ENCODE results near the gene TTC9.
A peak's percentile ranks its signal among the peaks of the same experiment; 100 is the strongest.

TTC9 gene

DNA sequence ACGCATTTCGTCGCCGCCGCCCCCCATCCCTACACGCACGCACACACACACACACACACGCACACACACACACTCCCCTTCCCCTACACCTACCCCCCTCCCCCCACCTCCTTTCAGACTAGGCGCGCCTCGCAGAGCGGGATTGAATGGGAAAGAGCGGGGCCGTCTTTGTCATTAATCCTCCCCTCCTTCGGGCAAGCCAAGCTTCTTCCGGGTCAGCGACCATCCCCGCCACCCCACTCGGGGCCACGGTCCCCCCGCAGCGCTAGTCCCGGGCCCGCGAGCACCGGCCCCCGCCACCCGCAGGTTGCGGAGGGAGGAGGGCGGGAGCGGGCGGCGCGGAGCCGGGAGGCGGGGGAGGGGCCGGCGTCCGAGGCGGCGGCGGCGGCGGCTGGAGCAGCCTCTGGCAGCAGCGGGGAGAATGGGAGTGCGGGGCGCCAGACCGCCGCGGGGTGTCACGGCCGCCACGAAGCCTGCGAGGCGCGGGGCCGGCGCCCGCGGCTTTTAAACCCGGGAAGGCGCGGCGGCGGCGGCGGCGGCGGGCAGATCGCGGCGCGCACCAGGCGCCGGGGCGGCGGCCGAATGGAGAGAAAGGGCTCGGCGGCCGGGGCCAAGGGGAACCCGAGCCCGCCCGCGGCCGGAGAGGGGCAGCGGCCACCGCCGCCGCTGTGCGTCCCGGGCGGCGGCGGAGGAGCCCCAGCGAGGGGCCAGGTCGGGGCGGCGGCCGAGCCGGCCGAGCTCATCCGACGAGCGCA, at the start of gene TTC9:
Gene TTC9, plus strand, starts transcription at position 369 of the 755 bp plus-strand sequence. Its CDS starts 214 bp downstream, at position 583.
- DNase-seq = peak in 8 of 58 donors; percentile 7 to 78 (median 26)

DNA sequence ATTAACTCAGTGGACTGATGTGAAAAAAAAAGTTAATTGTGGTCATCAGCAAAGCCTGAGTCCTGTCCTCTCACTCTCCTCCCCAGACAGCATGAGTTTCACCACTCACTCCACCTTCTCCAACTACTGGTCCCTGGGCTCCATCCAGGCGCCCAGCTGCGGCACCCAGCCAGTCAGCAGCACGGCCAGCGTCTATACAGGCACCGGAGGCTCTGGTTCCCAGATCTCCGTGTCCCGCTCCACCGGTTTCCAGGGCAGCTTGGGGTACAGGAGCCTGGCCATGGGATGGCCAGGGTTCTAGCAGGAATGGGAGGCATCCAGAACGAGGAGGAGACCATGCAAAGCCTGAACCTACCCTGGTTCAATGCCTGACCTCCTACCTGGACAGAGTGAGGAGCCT, 47.3 kb upstream of the TTC9 start:
- no peak for DNase-seq

DNA sequence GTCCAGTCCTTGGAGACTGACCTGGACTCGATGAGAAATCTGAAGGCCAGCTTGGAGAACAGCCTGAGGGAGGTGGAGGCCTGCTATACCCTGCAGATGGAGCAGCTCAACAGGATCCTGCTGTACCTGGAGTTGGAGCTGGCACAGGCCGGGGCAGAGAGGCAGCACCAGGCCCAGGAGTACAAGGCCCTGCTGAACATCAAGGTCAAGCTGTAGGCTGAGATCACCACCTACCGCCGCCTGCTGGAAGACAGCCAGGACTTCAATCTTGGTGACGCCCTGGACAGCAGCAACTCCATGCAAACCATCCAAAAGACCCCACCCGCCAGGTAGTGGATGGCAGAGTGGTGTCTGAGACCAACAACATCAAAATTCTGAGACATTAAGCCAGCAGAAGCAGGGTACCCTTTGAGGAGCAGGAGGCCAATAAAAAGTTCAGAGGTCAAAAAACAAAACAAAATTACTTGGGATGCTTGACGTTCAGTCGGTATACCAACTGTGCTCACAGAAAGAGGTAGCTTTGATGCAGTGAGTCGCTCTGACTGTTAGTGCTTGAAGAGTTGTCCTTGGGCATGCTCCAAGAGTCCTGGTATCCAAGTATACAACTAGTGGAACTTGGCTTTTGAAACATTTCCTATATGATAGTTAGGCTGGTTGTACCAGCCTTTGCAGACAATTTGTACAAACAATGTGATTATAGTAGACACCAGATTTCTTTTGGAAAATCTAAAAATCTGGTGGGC, 46.1 kb upstream of the TTC9 start:
- DNase-seq = no peak

DNA sequence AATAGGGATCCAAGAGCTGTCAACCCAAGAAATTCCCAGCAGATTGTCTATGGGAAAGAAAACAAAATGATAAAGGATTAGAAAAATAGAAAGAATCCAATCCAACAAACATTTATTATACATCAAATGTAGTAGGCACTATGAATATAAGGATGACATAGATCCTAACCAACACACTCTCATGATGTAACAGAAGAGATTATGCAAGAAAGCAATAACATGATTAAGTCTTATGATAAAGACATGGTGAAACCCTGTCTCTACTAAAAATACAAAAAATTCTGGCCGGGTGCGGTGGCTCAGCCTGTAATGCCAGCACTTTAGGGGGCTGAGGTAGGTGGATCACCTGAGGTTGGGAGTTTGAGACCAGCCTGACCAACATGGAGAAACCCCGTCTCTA, 44.0 kb upstream of the TTC9 start:
- DNase-seq = no peak

- no peak for DNase-seq
Observed at GRCh38 chr14:70599345-70599744, 42.4 kb upstream of the TTC9 start.

- peak; percentile 26 to 94 (median 84) for DNase-seq
Observed at GRCh38 chr14:70600382-70601157, 41.1 kb upstream of the TTC9 start, which contains the start of gene MED6. MED6 (minus strand) TSS chr14:70600655; CDS start chr14:70600637, 18 bp downstream.

DNA sequence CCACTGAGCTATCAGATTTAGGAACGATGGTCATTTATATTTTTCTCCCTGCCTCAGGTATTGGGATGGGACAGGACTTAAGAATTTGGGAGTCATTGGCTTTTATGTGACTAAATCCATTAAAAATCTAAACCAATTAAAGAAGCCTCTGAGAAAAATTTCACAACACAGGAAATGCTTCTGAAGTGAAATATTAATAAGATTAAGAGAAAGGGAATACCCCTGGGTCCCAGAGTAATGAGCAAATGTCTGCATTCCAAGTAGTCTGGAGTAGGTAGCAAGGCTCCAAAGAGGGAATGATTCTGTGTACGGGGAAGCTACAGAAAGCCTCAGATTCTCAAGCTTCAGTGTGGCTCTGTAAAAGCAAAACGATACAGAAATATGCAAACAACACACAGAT, 40.6 kb upstream of the TTC9 start:
- no peak for DNase-seq

DNA sequence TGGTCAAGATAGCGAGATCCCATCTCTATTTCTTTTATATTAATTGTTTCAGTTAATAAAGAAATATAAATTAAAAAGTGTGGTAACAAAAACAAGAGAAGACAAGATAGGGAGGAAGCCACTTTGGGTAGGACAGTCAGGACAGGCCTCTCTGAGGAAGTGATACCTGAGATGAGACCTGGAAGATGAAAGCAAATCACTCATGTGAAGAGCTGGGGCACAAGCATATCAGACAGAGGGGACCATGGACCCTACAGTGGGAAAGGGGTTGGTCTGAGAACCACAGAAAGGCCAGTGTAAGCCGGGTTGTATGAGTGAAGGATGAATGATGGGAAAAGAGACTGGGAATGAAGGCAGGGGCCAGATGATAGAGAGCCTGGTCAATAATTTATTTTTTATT, 39.5 kb upstream of the TTC9 start:
- DNase-seq = no peak

GRCh38 chr14:70611216-70611615, 30.5 kb upstream of the TTC9 start:
- no peak for DNase-seq

DNA sequence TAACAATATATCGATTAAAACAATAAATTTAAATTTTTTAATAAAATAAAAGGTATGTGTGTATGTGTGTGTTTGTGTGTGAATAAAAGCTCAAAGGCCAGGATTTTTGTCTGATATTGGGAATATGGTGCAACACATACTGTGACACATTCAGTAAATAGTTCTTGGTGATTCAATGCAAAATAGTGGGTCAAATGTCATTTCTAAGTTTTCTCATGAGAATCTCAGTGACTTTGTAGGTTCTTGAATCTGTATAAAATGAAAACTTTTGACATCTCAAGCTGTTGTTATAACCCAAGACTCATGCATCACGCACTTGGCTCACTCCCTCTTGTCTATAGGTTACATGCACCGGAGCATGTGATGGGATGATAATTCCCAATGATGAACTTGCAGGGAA, 25.1 kb upstream of the TTC9 start:
- DNase-seq = no peak

DNA sequence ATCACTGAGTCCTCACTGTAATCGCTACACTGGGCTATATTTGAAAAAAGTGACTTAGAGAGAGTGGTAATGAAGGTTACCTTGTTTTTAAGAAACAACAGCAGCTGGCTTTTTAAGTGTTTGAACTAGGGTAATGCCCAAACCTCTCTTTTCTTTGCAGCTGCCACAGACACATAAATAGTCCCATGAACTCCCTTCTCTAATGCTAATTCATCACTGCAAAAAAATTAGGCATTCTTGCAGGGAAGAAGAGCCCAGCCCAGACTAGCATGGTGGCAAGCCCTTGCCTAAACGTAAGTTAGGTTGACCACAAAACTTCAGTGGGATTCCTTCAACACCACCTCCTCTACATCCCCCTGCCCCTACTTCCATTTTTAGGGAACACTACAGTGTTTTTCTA, 23.4 kb upstream of the TTC9 start:
- DNase-seq = no peak

- DNase-seq = no peak
Observed at GRCh38 chr14:70619708-70620107, 22.0 kb upstream of the TTC9 start.

DNA sequence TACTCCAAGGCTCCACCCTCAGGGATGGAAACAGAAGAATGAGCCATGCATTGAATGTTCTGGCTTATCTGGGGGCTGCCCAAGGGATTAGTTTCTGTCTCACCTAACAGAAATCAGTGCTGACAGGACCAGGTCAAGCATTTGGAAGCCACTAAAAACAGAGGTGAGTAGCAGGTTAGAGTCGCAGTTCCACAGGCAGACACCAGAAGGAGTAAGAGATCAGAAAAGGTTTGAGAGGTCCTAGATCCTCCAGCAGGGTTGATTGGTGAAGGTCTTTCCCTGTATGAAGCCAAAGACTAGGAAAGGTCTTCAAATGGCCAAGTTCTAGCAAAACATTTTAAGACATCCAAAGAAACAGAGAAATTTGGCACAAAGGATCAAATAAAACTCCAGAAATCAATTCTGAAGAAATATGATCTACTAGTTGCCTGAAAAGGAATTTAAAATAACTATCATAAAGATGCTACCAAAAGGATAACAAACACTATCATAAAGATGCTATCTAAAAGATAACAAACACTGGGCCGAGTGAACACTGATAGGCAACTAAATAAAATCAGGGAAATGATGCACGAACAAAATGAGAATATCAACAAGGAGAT, 19.5 kb upstream of the TTC9 start:
- DNase-seq = no peak

DNA sequence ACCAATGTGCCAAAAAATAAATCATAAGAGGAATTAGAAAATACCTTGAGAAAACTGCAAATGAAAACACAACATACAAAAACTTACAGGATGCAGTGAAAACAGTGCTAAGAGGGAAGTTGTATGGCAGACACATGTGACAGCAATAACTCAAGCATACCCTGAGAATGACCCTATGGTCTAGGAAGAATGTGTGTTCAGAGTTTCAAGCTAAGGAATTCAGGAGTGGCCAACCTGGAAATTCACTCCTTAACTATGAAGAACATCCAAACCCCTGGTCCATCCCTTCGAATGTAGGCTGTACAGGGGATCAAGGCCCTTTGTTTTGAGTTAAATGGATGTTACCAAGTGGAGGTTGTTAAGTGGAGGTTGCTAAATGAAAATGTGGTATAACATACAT, 16.7 kb upstream of the TTC9 start:
- no peak for DNase-seq

GRCh38 chr14:70631948-70632347, 9.8 kb upstream of the TTC9 start:
- DNase-seq = no peak

DNA sequence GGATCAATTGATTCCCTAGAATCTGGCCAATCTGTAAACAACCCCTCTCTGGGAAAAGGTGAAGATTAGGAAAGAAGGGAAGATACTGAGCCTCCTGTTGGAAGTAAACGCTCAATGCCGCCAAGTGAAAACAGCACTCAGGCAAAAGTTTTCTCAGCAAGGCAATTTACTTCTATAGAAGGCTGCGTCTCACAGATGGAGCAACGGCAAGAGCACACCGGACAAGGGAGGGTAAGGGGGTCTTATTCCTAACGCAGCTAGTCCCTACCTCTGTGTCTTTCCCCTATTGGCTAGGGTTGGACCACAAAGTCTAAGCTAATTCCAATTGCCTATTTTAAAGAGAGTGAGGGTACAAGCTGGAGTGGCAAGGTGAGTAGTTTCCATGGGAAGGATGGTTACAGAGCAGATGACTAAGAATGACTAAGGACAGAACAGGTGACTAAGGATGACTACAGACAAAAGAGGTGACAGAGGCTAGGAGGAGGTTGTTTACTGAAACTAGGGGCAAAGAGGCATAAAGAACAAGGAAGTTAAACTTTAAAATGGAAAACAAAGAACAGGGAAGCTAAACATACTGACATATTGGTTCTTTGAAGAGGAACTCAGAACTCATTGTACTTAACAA, 5.6 kb upstream of the TTC9 start:
- no peak for DNase-seq

DNA sequence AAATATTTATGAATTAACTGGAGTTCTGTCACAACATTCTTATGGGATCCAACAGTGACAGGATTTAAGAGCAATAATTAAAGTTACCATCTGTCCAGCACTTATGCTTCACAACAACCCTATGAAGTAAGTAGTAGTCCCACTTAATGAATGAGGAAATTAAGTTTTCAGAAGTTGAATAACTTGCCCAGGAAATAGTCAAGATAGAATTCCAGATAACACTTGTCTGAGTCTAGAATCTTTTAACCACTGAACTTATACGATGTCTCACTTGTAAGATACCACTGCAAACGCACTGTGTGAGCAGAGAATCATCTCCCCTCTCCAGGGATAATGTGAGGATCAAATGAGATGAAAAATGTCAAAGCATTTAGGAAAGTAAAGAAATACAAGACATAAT, 3.3 kb upstream of the TTC9 start:
- DNase-seq = no peak

- DNase-seq = peak in 18 of 58 donors; percentile 1 to 65 (median 20)
Observed at GRCh38 chr14:70640938-70641547, 673 bp upstream of the TTC9 start.

DNA sequence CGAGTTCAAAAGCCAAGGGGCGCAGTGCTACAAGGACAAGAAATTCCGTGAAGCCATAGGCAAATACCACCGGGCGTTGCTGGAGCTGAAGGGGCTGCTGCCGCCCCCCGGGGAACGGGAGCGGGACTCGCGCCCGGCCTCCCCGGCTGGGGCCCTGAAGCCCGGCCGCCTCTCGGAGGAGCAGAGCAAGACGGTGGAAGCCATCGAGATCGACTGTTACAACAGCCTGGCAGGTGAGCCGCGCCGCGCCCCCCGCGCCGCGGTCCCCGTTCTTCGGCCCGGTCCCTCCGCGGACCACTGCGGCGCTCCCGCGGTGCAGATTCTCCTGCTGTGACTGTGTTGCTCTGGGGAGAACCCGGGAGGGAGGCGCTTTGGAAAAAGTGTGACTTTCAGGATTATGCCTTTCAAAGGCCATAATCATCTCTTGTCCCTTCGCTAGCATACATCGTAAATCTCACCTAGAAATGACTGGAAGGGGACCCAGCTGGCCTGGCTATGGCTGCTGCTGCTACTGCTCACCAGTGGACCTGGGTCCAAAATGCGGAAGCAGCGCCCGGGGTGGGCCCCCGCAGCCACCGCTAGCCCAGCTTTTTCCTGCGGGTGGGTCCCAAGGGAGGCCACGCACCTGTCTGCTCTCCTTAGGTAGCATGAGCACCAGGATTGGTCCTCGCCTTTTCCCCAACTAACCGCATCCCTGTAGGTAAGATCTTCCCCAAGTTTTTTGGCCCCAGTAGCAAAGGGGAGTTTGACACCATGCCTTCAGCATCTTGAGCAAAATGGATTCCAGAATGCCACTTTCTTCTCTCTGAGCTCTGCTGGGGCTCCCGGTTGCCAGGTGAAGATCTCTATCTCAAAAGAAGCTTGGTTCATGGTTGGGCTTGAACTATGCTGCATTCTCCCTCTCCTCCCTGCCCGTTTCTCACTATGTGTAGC, 853 bp downstream of the TTC9 start:
- peak in 6 of 58 donors; percentile 1 to 29 (median 18) for DNase-seq
